GM18507 (cell line): ENCODE data around the gene ANKRD36.
"Not testable (repeated sequence)": the region's sequence is repeated elsewhere in the genome, so short reads cannot be mapped to it uniquely, and the experiment has no call there.

Experiments used
- DNase-seq: peaks from one replicate; pipeline ENCODE4 v3.0.0; 2011; ENCODE audit warnings: low read depth; ENCODE audit not compliant: insufficient read length; ENCODE audit errors: extremely low spot score
- FAIRE-seq: peaks from 2 replicates; lab custom pipeline; 2011; peaks lifted over from hg19 to GRCh38; lab: Jason Lieb, UNC

ANKRD36 gene

GRCh38 chr2:97113050-97113881, at the start of gene ANKRD36:
Gene ANKRD36 (plus strand): TSS chr2:97113153. CDS start chr2:97113740, 587 bp downstream.
- DNase-seq: peak; percentile 23
- peak; percentile 45 for FAIRE-seq

GRCh38 chr2:97066030-97066429, 46.9 kb upstream of the ANKRD36 start:
- FAIRE-seq, DNase-seq: not testable (repeated sequence)

- no peak for FAIRE-seq
- DNase-seq: no peak
These were observed 45.5 kb upstream of the ANKRD36 start for GRCh38 chr2:97067279-97068004.

GRCh38 chr2:97068074-97068473, 44.9 kb upstream of the ANKRD36 start:
- FAIRE-seq: no peak

GRCh38 chr2:97068722-97069121, 44.2 kb upstream of the ANKRD36 start:
- FAIRE-seq, DNase-seq: not testable (repeated sequence)

More at GRCh38 chr2:97068074-97068473, 44.9 kb upstream of the ANKRD36 start:
- DNase-seq: no peak

- DNase-seq, FAIRE-seq: not testable (repeated sequence)
These were observed 42.0 kb upstream of the ANKRD36 start for GRCh38 chr2:97070915-97071314.

- FAIRE-seq, DNase-seq: not testable (repeated sequence)
These were observed 35.7 kb upstream of the ANKRD36 start for GRCh38 chr2:97077213-97077612.

- DNase-seq, FAIRE-seq: not testable (repeated sequence)
These were observed 32.1 kb upstream of the ANKRD36 start for GRCh38 chr2:97080855-97081254.

- DNase-seq, FAIRE-seq: not testable (repeated sequence)
These were observed 30.7 kb upstream of the ANKRD36 start for GRCh38 chr2:97082206-97082605.

GRCh38 chr2:97083516-97083915, 29.4 kb upstream of the ANKRD36 start:
- DNase-seq, FAIRE-seq: not testable (repeated sequence)

GRCh38 chr2:97085093-97085492, 27.9 kb upstream of the ANKRD36 start:
- not testable (repeated sequence) for DNase-seq, FAIRE-seq

GRCh38 chr2:97088706-97089105, 24.2 kb upstream of the ANKRD36 start:
- FAIRE-seq, DNase-seq: not testable (repeated sequence)

- not testable (repeated sequence) for FAIRE-seq, DNase-seq
These were observed 20.0 kb upstream of the ANKRD36 start for GRCh38 chr2:97092946-97093345.

GRCh38 chr2:97093983-97094771, 18.8 kb upstream of the ANKRD36 start:
- DNase-seq: not testable (repeated sequence)
- peak; percentile 12 for FAIRE-seq

GRCh38 chr2:97094772-97095611, 18.0 kb upstream of the ANKRD36 start, which contains the start of gene FAHD2B:
Gene FAHD2B (minus strand): TSS chr2:97094882. CDS start chr2:97091706, 3,176 bp downstream.
- DNase-seq: not testable (repeated sequence)
- peak; percentile 60 for FAIRE-seq

GRCh38 chr2:97095661-97096060, 17.3 kb upstream of the ANKRD36 start:
- DNase-seq (no peak), FAIRE-seq (no peak)

- FAIRE-seq, DNase-seq: not testable (repeated sequence)
These were observed 14.1 kb upstream of the ANKRD36 start for GRCh38 chr2:97098786-97099372.

- not testable (repeated sequence) for FAIRE-seq, DNase-seq
These were observed 6.1 kb upstream of the ANKRD36 start for GRCh38 chr2:97106878-97107277.
